K562 treated with DMSO at 1 percent for 48 hours (cell line): ENCODE measurements around the gene SS18. TPM values are rescaled to one million over a fixed set of nuclear protein-coding genes. Genes with fewer than 3 reads are reported as not detected.

ENCODE experiments used
- total RNA-seq: library from RNA; unstranded; fragments of 300-600 nt; gene quantifications from 2 replicates; pipeline ENCODE4 v1.2.3, GENCODE V29; 2022; ENCODE audit warnings: low replicate concordance; ENCODE audit errors: extremely low read depth

SS18 gene, protein sequence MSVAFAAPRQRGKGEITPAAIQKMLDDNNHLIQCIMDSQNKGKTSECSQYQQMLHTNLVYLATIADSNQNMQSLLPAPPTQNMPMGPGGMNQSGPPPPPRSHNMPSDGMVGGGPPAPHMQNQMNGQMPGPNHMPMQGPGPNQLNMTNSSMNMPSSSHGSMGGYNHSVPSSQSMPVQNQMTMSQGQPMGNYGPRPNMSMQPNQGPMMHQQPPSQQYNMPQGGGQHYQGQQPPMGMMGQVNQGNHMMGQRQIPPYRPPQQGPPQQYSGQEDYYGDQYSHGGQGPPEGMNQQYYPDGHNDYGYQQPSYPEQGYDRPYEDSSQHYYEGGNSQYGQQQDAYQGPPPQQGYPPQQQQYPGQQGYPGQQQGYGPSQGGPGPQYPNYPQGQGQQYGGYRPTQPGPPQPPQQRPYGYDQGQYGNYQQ
- not detected in 2 replicates for total RNA-seq

DNA sequence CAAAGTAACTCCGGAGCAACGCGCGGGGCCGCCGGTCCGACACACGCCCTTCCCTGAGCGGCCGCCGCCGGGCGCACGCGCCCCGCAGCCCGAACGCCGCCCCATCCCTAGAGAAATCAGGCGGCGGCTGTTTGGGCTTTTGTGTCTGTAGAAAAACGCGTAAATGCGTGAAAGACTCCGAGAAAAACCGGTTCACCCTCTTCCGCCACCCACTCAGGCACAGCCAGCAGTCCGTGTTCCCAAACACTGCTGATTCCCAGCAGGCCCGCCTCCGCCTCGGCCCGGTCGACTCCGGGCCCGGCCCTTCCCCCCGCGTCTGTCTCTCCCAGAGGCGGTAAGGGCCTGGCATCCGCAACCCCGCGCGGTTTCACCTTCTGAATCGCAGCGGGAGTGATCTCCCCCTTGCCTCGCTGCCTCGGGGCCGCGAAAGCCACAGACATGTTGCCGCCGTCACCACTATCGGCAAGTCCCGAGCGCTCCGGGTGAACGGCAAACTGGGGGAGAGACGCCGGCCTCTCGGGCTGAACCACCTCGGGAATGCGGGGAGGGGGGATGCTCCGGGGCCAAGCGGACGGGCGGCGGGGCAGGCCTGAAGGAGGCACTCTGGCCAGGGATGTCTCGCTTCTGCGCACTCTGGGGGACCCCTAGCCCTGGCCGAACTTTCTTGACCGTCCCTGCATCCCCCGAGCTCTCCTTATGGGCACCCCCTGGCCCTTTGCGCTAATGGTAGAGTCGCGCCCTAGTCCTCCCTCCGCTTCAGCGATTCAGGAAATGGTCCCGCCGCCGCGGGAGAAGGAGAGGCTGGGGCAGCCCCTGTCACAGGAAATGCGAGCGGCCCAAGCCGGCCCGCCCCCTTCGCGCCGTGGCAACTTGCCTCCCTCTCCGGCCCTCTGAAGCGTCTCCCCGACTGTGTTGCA lies at the start of gene SS18:
SS18 (minus strand) TSS at position 484 of the 917 bp plus-strand sequence; CDS start at position 440, 44 bp downstream.

DNA sequence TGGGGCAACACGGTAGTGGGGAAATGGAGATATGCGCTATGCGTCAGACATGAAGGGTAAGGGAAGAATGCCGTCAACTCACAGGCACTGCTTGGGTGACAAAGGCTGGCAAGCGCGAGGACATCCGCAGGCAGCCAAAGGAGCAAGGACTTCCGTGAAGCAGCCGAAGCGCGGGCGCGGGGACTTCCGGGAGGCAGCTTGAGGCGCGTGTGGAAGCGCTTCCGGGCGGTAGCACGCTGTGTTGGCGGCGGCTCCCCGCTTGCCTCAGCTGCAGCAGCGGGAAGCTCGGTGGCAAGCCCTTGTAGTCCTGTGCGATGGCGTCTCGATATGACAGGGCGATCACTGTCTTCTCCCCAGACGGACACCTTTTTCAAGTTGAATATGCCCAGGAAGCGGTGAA lies 43.2 kb upstream of the SS18 start, which contains the start of gene PSMA8:
PSMA8 (plus strand) TSS at position 218 of the 400 bp plus-strand sequence; CDS start at position 315, 97 bp downstream.

Other genes with a start within 250 kb of the SS18 start
- not detected in 2 replicates for gene PSMA8, start 43.3 kb upstream of the SS18 start, total RNA-seq
- gene TAF4B, start 135.8 kb upstream of the SS18 start, total RNA-seq, result not detected in 2 replicates